AG04450 (cell line): Measurements from ENCODE around the gene SERPINI1. TPM values are rescaled to one million over a fixed set of nuclear protein-coding genes. Genes with fewer than 3 reads are reported as not detected.
"Not testable (repeated sequence)": the region's sequence is repeated elsewhere in the genome, so short reads cannot be mapped to it uniquely, and the experiment has no call there.

Source experiments
- CTCF ChIA-PET: fragments of 300-600, 350-600 bp; formaldehyde crosslinking; extraction: SDS; loops from one replicate; lab custom pipeline; 2022; ENCODE audit warnings: antibody characterized with exemption, inconsistent platforms; lab: Charles Lee
- POLR2A ChIA-PET: fragments of 350-600 bp; formaldehyde crosslinking; extraction: SDS; loops from one replicate; lab custom pipeline; 2021; ENCODE audit warnings: antibody characterized with exemption, inconsistent platforms; lab: Yijun Ruan, JAX
- DNase-seq: peaks from one replicate; pipeline ENCODE4 v3.0.0-alpha.2; 2011; ENCODE audit warnings: low read depth, low spot score
- H3K27ac ChIP-seq: one replicate; pipeline ENCODE4 v1.5.1; 2012; ENCODE audit warnings: low read depth, low read length, control low read depth
- H3K27me3 ChIP-seq: one replicate; pipeline ENCODE4 v1.6.0; 2012; ENCODE audit warnings: low read length; ENCODE audit not compliant: control insufficient read depth, insufficient read depth
- H3K4me3 ChIP-seq: 2 replicates; pipeline ENCODE4 v1.5.1; 2011; ENCODE audit warnings: mild to moderate bottlenecking, low read depth, low read length, control low read depth
- H3K9me3 ChIP-seq: 2 replicates; pipeline ENCODE4 v1.5.1; 2012; ENCODE audit warnings: low read length; ENCODE audit not compliant: control insufficient read depth, insufficient read depth
- polyA plus RNA-seq: library from polyadenylated mRNA; depleted of rRNA; stranded (reverse); fragments of >200 nt; gene quantifications from 2 replicates; pipeline ENCODE4 v1.2.3, GENCODE V29; 2011
- TF ChIP-seq, protein P1 (sequence below): IDR thresholded peaks from 2 replicates; pipeline ENCODE4 v1.5.1; 2011; ENCODE audit warnings: low read depth, low read length, control low read depth, inconsistent platforms

SERPINI1 gene
- polyA plus RNA-seq, 1 experiment: 0.88 TPM

DNA sequence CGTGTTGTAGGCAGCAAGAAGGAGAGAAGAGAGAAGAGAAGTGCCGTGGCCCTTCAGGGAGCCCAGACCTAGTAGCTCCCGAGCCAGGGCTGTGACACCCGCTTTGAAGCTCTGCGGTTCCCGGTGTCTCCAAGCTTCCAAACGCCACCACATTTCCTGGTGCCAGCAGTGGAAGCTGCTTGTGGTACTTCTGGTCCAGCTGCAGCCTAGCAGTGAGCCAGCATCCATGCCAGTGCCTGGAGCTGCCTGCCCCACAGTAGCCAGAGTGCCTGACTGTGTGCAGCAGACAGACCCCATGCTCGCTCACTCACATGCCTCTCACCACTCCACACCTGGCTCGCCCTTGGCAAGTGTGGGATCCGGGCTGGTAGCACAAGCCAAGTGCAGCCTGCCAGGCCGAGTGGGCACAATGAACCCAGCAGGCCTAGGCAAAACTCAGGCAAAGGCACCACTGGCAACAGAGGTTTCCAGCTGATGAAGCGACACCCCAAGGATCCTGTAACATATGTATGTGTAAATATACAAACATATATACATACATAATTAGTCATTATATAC, 85.8 kb downstream of the SERPINI1 start:
- Histone ChIP-seq H3K27ac (no peak overlapping the region), H3K9me3 (no peaks in the 10 kb centered on the region; the same call in 1 of the 2 replicates), H3K27me3 (no peaks in the 10 kb centered on the region), H3K4me3 (no peak overlapping the region)
- TF ChIP-seq, protein P1, sequence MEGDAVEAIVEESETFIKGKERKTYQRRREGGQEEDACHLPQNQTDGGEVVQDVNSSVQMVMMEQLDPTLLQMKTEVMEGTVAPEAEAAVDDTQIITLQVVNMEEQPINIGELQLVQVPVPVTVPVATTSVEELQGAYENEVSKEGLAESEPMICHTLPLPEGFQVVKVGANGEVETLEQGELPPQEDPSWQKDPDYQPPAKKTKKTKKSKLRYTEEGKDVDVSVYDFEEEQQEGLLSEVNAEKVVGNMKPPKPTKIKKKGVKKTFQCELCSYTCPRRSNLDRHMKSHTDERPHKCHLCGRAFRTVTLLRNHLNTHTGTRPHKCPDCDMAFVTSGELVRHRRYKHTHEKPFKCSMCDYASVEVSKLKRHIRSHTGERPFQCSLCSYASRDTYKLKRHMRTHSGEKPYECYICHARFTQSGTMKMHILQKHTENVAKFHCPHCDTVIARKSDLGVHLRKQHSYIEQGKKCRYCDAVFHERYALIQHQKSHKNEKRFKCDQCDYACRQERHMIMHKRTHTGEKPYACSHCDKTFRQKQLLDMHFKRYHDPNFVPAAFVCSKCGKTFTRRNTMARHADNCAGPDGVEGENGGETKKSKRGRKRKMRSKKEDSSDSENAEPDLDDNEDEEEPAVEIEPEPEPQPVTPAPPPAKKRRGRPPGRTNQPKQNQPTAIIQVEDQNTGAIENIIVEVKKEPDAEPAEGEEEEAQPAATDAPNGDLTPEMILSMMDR: no peak
- CTCF ChIA-PET: no interaction called here
- POLR2A ChIA-PET: no interaction called here
- no peak for DNase-seq

DNA sequence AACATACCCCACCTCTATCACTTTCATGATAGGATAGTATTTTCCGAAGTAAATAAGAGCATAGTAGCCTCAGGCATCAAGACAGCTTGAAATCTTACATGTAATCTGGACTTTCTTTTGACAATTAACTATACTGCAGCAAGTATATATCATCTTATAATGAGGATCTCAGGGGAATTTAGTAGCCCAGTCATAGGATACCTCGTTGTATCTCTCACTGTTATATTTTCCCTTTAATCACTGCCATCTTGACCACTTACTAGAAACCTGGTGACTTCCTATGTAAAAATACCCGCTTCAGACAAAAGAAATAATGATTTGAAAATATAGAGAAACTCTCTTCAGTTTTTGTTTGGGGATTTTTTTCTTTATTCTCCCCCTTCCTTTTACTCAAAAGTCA, 88.2 kb downstream of the SERPINI1 start:
- CTCF ChIA-PET: no interaction called here
- POLR2A ChIA-PET: no interaction called here

DNA sequence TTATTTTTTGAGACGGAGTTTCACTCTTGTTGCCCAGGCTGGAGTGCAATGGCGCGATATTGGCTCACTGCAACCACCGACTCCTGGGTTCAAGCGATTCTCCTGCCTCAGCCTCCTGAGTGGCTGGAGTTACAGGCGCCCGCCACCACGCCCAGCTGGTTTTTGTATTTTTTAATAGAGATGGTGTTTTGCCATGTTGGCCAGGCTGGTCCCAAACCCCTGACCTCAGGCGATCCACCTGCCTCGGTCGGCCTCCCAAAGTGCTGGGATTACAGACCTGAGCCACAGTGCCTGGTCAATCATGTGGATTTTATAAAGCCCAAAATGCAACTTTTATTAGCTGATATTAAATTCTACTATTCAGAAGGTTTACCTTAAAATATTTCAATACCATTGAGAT, 92.1 kb downstream of the SERPINI1 start:
- H3K27ac ChIP-seq, POLR2A ChIA-PET, H3K27me3 ChIP-seq, DNase-seq, H3K9me3 ChIP-seq, CTCF ChIA-PET, H3K4me3 ChIP-seq: not testable (repeated sequence)

More for the DNA sequence above, 88.2 kb downstream of the SERPINI1 start:
- no peak overlapping the region for H3K27ac ChIP-seq
- TF ChIP-seq, protein P1: no peak
- no peak for DNase-seq
- no peaks in the 10 kb centered on the region for H3K27me3 ChIP-seq
- H3K4me3 ChIP-seq: no peak overlapping the region
- no peaks in the 10 kb centered on the region; the same call in 1 of the 2 replicates for H3K9me3 ChIP-seq

DNA sequence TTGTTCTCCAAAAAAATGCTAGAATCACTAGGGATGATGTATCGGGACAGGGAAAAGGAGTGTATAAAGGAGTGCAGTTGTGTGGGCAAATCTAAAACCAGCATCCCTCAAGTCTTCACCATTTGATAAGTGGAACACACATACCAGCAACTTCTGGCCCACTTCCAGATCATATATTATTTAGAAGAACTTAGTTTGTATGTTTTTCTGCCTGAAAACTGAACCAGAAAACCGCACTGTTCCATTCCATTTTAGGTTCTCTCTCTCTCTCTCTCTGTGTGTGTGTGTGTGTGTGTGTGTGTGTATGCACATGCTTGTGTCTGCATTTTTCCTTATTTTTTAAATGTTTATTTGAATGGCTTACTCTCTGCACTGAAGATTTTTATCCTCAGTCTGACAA, 93.5 kb downstream of the SERPINI1 start:
- no peak for DNase-seq
- CTCF ChIA-PET: no interaction called here
- POLR2A ChIA-PET: no interaction called here
- Histone ChIP-seq H3K27me3 (no peaks in the 10 kb centered on the region), H3K9me3 (no peaks in the 10 kb centered on the region), H3K27ac (no peak overlapping the region), H3K4me3 (no peak overlapping the region)
- TF ChIP-seq, protein P1: no peak

DNA sequence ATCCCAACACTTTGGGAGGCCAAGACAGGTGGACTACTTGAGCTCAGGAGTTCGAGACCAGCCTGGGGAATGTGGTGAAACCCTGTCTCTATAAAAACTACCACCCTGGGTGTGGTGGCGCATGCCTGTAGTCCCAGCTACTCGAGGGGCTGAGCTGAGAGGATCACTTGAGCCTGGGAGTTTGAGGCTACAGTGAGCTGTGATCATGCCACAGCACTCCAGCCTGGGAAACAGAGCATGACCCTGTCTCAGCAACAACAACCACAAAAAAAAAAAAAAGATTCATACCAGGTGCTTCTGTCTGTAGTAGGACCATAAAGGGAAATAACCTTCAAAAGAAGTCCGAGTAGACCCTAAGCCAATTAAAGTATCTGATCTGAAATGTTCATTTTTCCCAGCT, 94.5 kb downstream of the SERPINI1 start:
- DNase-seq: no peak
- TF ChIP-seq, protein P1: no peak
- Histone ChIP-seq H3K4me3 (no peak overlapping the region), H3K27me3 (no peaks in the 10 kb centered on the region), H3K27ac (no peak overlapping the region), H3K9me3 (no peaks in the 10 kb centered on the region)
- ChIA-PET CTCF (no interaction called here), POLR2A (no interaction called here)
